Motor neuron (in vitro differentiated cells): ENCODE measurements around the gene PCDHA2. TPM values are rescaled to one million over a fixed set of nuclear protein-coding genes. Genes with fewer than 3 reads are reported as not detected.

ENCODE experiments used
- total RNA-seq, 8 experiments: library from RNA; unstranded; fragments of 300-600 nt; gene quantifications; 2 replicates each; pipeline versions ENCODE4 v1.2.3 to v1.2.4, GENCODE V29; 2022

Gene PCDHA2
- total RNA-seq, 8 experiments from 2014 or later = 0.13 to 6.8 (median 1.5) TPM; not detected in 1

Other genes starting within 250 kb of the PCDHA2 start
- 1 to 10 TPM; 1.2 to 7.8 (median 4.3) TPM for gene EIF4EBP3, start 247.2 kb upstream of the PCDHA2 start, total RNA-seq
- 10 to 100 TPM; 29.1 to 97.6 (median 47.4) TPM for gene SRA1, start 237.4 kb upstream of the PCDHA2 start, total RNA-seq
- gene APBB3, start 230.3 kb upstream of the PCDHA2 start, total RNA-seq = 10 to 100 TPM; 15.7 to 81.1 (median 33.9) TPM
- 10 to 100 TPM; 13.1 to 64.1 (median 34.1) TPM for gene SLC35A4, start 230.0 kb upstream of the PCDHA2 start, total RNA-seq
- gene CD14, start 161.7 kb upstream of the PCDHA2 start, total RNA-seq = 10 to 100 TPM in 2 of 8 experiments, 1 to 10 TPM in 2, under 1 TPM in 4; 0.11 to 13.4 (median 1.4) TPM
- 10 to 100 TPM in 6 of 8 experiments, 1 to 10 TPM in 2; 7.9 to 25.6 (median 11.9) TPM for gene TMCO6, start 155.4 kb upstream of the PCDHA2 start, total RNA-seq
- 100 to 1,000 TPM in 5 of 8 experiments, 10 to 100 TPM in 3; 93.1 to 149 (median 106) TPM for gene NDUFA2, start 147.2 kb upstream of the PCDHA2 start, total RNA-seq
- gene IK, start 147.0 kb upstream of the PCDHA2 start, total RNA-seq = 100 to 1,000 TPM in 7 of 8 experiments, 10 to 100 TPM in 1; 92.2 to 153 (median 116) TPM
- 10 to 100 TPM in 7 of 8 experiments, 1 to 10 TPM in 1; 9.9 to 29.8 (median 15.1) TPM for gene WDR55, start 129.9 kb upstream of the PCDHA2 start, total RNA-seq
- 1 to 10 TPM in 1 of 8 experiments, under 1 TPM in 3, not detected in 4; 0.43 to 1.0 (median 0.46) TPM for gene DND1, start 121.3 kb upstream of the PCDHA2 start, total RNA-seq
- gene HARS1, start 103.5 kb upstream of the PCDHA2 start, total RNA-seq = 100 to 1,000 TPM in 2 of 8 experiments, 10 to 100 TPM in 6; 53.1 to 102 (median 77.0) TPM
- gene HARS2, start 103.4 kb upstream of the PCDHA2 start, total RNA-seq = 10 to 100 TPM; 21.4 to 45.7 (median 32.6) TPM
- 10 to 100 TPM; 55.0 to 93.8 (median 73.5) TPM for gene ZMAT2, start 94.4 kb upstream of the PCDHA2 start, total RNA-seq
- gene PCDHA1, start 8.7 kb upstream of the PCDHA2 start, total RNA-seq = 1 to 10 TPM in 1 of 8 experiments, under 1 TPM in 7; 0.22 to 1.7 (median 0.68) TPM
- 1 to 10 TPM in 5 of 8 experiments, under 1 TPM in 2, not detected in 1; 0.63 to 5.8 (median 1.6) TPM for gene PCDHA3, start 6.2 kb downstream of the PCDHA2 start, total RNA-seq
- 10 to 100 TPM in 5 of 8 experiments, 1 to 10 TPM in 1, under 1 TPM in 2; 0.05 to 50.8 (median 14.1) TPM for gene PCDHA4, start 12.2 kb downstream of the PCDHA2 start, total RNA-seq
- gene PCDHA5, start 26.8 kb downstream of the PCDHA2 start, total RNA-seq = 1 to 10 TPM in 5 of 8 experiments, under 1 TPM in 2, not detected in 1; 0.24 to 3.1 (median 2.2) TPM
- 10 to 100 TPM in 1 of 8 experiments, 1 to 10 TPM in 4, under 1 TPM in 3; 0.15 to 24.3 (median 2.0) TPM for gene PCDHA6, start 33.1 kb downstream of the PCDHA2 start, total RNA-seq
- gene PCDHA7, start 39.4 kb downstream of the PCDHA2 start, total RNA-seq = 1 to 10 TPM in 5 of 8 experiments, under 1 TPM in 3; 0.05 to 5.3 (median 1.7) TPM
- 1 to 10 TPM in 5 of 8 experiments, under 1 TPM in 1, not detected in 2; 0.31 to 3.2 (median 2.2) TPM for gene PCDHA8, start 46.3 kb downstream of the PCDHA2 start, total RNA-seq
- gene PCDHA9, start 53.5 kb downstream of the PCDHA2 start, total RNA-seq = 1 to 10 TPM in 4 of 8 experiments, under 1 TPM in 4; 0.05 to 6.2 (median 0.93) TPM
- gene PCDHA10, start 61.0 kb downstream of the PCDHA2 start, total RNA-seq = 1 to 10 TPM in 6 of 8 experiments, under 1 TPM in 2; 0.10 to 8.1 (median 2.0) TPM
- gene PCDHA11, start 74.1 kb downstream of the PCDHA2 start, total RNA-seq = 1 to 10 TPM in 5 of 8 experiments, under 1 TPM in 2, not detected in 1; 0.31 to 6.3 (median 5.2) TPM
- gene PCDHA12, start 80.5 kb downstream of the PCDHA2 start, total RNA-seq = 10 to 100 TPM in 2 of 8 experiments, 1 to 10 TPM in 3, under 1 TPM in 2, not detected in 1; 0.13 to 22.5 (median 7.4) TPM
- gene PCDHA13, start 87.3 kb downstream of the PCDHA2 start, total RNA-seq = 10 to 100 TPM in 2 of 8 experiments, 1 to 10 TPM in 3, under 1 TPM in 2, not detected in 1; 0.21 to 13.2 (median 2.3) TPM
- 10 to 100 TPM in 5 of 8 experiments, 1 to 10 TPM in 1, under 1 TPM in 2; 0.05 to 25.2 (median 14.1) TPM for gene PCDHAC1, start 131.4 kb downstream of the PCDHA2 start, total RNA-seq
- gene PCDHAC2, start 171.6 kb downstream of the PCDHA2 start, total RNA-seq = 10 to 100 TPM in 1 of 8 experiments, 1 to 10 TPM in 5, under 1 TPM in 2; 0.10 to 24.4 (median 4.8) TPM